NT2/D1 (cell line): ENCODE measurements around the gene C10orf88.

Experiments
- SUZ12 ChIP-seq: IDR thresholded peaks from 2 replicates; pipeline ENCODE4 v1.6.1; 2011; ENCODE audit not compliant: insufficient read length, insufficient read depth; ENCODE audit errors: extremely low read depth
- YY1 ChIP-seq: IDR thresholded peaks from 2 replicates; pipeline ENCODE4 v1.6.1; 2011; ENCODE audit not compliant: insufficient read length, insufficient read depth
- ZNF274 ChIP-seq: IDR thresholded peaks from 2 replicates; pipeline ENCODE4 v1.6.1; 2011; ENCODE audit warnings: mild to moderate bottlenecking, low read depth, low read length

DNA sequence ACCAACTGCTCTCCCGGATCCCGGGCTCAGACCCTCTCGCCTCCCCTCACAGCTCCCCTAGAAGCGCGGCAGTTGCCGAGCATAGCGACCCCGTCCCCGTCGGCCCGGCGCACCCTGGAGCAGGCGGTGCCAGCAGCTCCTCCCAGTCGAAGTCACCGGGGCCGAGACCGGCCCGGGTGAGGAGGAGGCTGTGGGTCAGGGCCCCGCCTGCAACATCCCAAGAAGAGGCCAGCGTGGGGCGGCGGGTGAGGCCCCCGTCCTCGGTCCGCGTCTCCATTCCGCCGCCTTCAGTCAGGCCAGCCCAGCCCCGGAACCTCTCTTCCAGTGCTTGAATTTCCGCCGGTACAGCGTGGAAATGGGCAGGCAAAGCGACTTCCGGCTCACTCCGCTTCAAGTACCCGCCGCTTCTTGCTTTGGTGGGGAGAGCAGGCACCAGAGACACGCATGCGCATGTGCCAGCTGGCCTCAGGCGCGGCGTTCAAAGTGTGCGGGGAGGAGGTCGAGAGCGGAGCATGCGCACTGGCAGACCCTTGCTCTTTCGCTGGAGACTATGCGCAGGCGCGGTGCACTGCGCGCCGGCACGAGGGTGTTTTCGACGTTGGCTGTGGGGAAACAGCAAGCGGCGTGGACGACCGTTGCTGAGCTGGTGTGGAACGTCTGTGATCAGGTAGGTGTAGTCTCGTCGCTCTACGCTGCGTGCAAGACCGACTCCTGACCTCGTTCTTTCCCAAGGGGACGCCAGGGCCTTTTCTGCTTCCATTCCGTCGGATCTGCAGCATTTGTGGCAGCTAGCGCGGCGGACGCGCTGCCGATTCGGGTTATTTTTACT is at the start of gene C10orf88:
- TF ChIP-seq YY1 (no peak), ZNF274 (no peak), SUZ12 (no peak)
